ENCODE measurements around the gene SIMC1. TPM values are rescaled to one million over a fixed set of nuclear protein-coding genes. Genes with fewer than 3 reads are reported as not detected.
"Not testable (repeated sequence)": the region's sequence is repeated elsewhere in the genome, so short reads cannot be mapped to it uniquely, and the experiment has no call there.

SIMC1 gene
- total and polyA plus RNA-seq, 5 donors from 2014 or later = 6.1 to 21.1 (median 8.3) TPM

DNA sequence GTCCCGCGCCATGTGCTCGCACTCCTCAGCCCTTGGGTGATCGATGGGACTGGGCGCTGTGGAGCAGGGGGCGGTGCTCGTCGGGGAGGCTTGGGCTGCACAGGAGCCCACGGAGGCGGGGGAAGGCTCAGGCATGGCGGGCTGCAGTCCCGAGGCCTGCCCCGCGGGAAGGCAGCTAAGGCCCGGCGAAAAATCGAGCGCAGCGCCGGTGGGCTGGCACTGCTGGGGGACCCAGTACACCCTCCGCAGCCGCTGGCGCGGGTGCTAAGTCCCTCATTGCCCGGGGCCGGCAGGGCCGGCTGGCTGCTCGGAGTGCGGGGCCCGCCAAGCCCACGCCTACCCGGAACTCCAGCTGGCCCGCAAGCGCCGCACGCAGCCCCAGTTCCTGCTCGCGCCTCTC, 16.2 kb upstream of the SIMC1 start:
- H3K27me3 ChIP-seq (ENCODE audit: control insufficient read depth, insufficient read depth, low read length); H3K4me1 Mint-ChIP-seq; H3K27ac ChIP-seq (ENCODE audit: insufficient read depth, low read length, poor library complexity, severe bottlenecking); ATAC-seq (ENCODE audit: low read depth in 2 of 2); H3K4me3 ChIP-seq (ENCODE audit: low read depth, low read length); H3K27me3 Mint-ChIP-seq; H3K4me1 ChIP-seq (ENCODE audit: control insufficient read depth, insufficient read depth, low read length, poor library complexity, severe bottlenecking); H3K36me3 Mint-ChIP-seq; H3K4me3 Mint-ChIP-seq; H3K27ac Mint-ChIP-seq; H3K9me3 Mint-ChIP-seq; DNase-seq; H3K9me3 ChIP-seq (ENCODE audit: control insufficient read depth in 2 of 2, low read length in 2 of 2); H3K36me3 ChIP-seq (ENCODE audit: control insufficient read depth, insufficient read depth, low read length): not testable (repeated sequence)

GRCh38 chr5:176228358-176228757, 9.9 kb upstream of the SIMC1 start:
- H3K4me1 Mint-ChIP-seq; ATAC-seq (ENCODE audit: low read depth in 2 of 2): not testable (repeated sequence)

GRCh38 chr5:176233253-176233652, 5.0 kb upstream of the SIMC1 start:
- not testable (repeated sequence) for H3K36me3 Mint-ChIP-seq; H3K36me3 ChIP-seq (ENCODE audit: control insufficient read depth, insufficient read depth, low read length); H3K9me3 Mint-ChIP-seq; H3K4me3 ChIP-seq (ENCODE audit: low read depth, low read length); H3K27me3 ChIP-seq (ENCODE audit: control insufficient read depth, insufficient read depth, low read length); ATAC-seq (ENCODE audit: low read depth in 2 of 2); DNase-seq; H3K27me3 Mint-ChIP-seq; H3K4me1 ChIP-seq (ENCODE audit: control insufficient read depth, insufficient read depth, low read length, poor library complexity, severe bottlenecking); H3K4me1 Mint-ChIP-seq; H3K9me3 ChIP-seq (ENCODE audit: control insufficient read depth in 2 of 2, low read length in 2 of 2); H3K27ac Mint-ChIP-seq; H3K27ac ChIP-seq (ENCODE audit: insufficient read depth, low read length, poor library complexity, severe bottlenecking); H3K4me3 Mint-ChIP-seq

More at GRCh38 chr5:176228358-176228757, 9.9 kb upstream of the SIMC1 start:
- not testable (repeated sequence) for H3K27ac ChIP-seq (ENCODE audit: insufficient read depth, low read length, poor library complexity, severe bottlenecking); H3K36me3 Mint-ChIP-seq; H3K36me3 ChIP-seq (ENCODE audit: control insufficient read depth, insufficient read depth, low read length); DNase-seq; H3K4me3 Mint-ChIP-seq; H3K9me3 ChIP-seq (ENCODE audit: control insufficient read depth in 2 of 2, low read length in 2 of 2); H3K4me1 ChIP-seq (ENCODE audit: control insufficient read depth, insufficient read depth, low read length, poor library complexity, severe bottlenecking); H3K27me3 ChIP-seq (ENCODE audit: control insufficient read depth, insufficient read depth, low read length); H3K27me3 Mint-ChIP-seq; H3K27ac Mint-ChIP-seq; H3K4me3 ChIP-seq (ENCODE audit: low read depth, low read length); H3K9me3 Mint-ChIP-seq

- Mint-ChIP-seq H3K4me3 (peak overlapping the region in 3 of 4 donors; percentile 47 to 66 (median 54)), H3K27ac (peak overlapping the region in 1 of 3 donors; percentile 18)
- not testable (repeated sequence) for H3K4me1 ChIP-seq (ENCODE audit: control insufficient read depth, insufficient read depth, low read length, poor library complexity, severe bottlenecking); H3K27ac ChIP-seq (ENCODE audit: insufficient read depth, low read length, poor library complexity, severe bottlenecking); H3K4me3 ChIP-seq (ENCODE audit: low read depth, low read length); H3K9me3 Mint-ChIP-seq; H3K9me3 ChIP-seq (ENCODE audit: control insufficient read depth in 2 of 2, low read length in 2 of 2); H3K27me3 ChIP-seq (ENCODE audit: control insufficient read depth, insufficient read depth, low read length); H3K27me3 Mint-ChIP-seq; H3K36me3 Mint-ChIP-seq; H3K4me1 Mint-ChIP-seq; H3K36me3 ChIP-seq (ENCODE audit: control insufficient read depth, insufficient read depth, low read length)
- DNase-seq (peak in 2 of 3 donors; percentile 59 to 74), ATAC-seq (ENCODE audit: low read depth in 2 of 2) (peak; percentile 68)
Measured at GRCh38 chr5:176235155-176235554, 3.1 kb upstream of the SIMC1 start.

- not testable (repeated sequence) for H3K4me3 Mint-ChIP-seq; H3K36me3 Mint-ChIP-seq; H3K4me1 ChIP-seq (ENCODE audit: control insufficient read depth, insufficient read depth, low read length, poor library complexity, severe bottlenecking); H3K27ac Mint-ChIP-seq; H3K9me3 Mint-ChIP-seq; H3K27me3 Mint-ChIP-seq; H3K9me3 ChIP-seq (ENCODE audit: control insufficient read depth in 2 of 2, low read length in 2 of 2); DNase-seq; H3K36me3 ChIP-seq (ENCODE audit: control insufficient read depth, insufficient read depth, low read length); H3K4me3 ChIP-seq (ENCODE audit: low read depth, low read length); H3K27ac ChIP-seq (ENCODE audit: insufficient read depth, low read length, poor library complexity, severe bottlenecking); H3K27me3 ChIP-seq (ENCODE audit: control insufficient read depth, insufficient read depth, low read length)
- ATAC-seq (ENCODE audit: low read depth in 2 of 2) = peak; percentile 25 to 33
- H3K4me1 Mint-ChIP-seq = peaks cover 0 to 11% (median 6%) of the 10 kb centered on the region in 4 donors
Measured at GRCh38 chr5:176238645-176239283, 540 bp downstream of the SIMC1 start.

- H3K36me3 Mint-ChIP-seq; H3K4me1 ChIP-seq (ENCODE audit: control insufficient read depth, insufficient read depth, low read length, poor library complexity, severe bottlenecking); H3K9me3 ChIP-seq (ENCODE audit: control insufficient read depth in 2 of 2, low read length in 2 of 2); H3K4me3 Mint-ChIP-seq; H3K27me3 ChIP-seq (ENCODE audit: control insufficient read depth, insufficient read depth, low read length); H3K27ac ChIP-seq (ENCODE audit: insufficient read depth, low read length, poor library complexity, severe bottlenecking); H3K27ac Mint-ChIP-seq; H3K9me3 Mint-ChIP-seq; H3K27me3 Mint-ChIP-seq; H3K36me3 ChIP-seq (ENCODE audit: control insufficient read depth, insufficient read depth, low read length); DNase-seq; ATAC-seq (ENCODE audit: low read depth in 2 of 2); H3K4me3 ChIP-seq (ENCODE audit: low read depth, low read length): not testable (repeated sequence)
- peaks cover 0 to 12% (median 6%) of the 10 kb centered on the region in 4 donors for H3K4me1 Mint-ChIP-seq
Measured at GRCh38 chr5:176239304-176239703, 1.1 kb downstream of the SIMC1 start.

DNA sequence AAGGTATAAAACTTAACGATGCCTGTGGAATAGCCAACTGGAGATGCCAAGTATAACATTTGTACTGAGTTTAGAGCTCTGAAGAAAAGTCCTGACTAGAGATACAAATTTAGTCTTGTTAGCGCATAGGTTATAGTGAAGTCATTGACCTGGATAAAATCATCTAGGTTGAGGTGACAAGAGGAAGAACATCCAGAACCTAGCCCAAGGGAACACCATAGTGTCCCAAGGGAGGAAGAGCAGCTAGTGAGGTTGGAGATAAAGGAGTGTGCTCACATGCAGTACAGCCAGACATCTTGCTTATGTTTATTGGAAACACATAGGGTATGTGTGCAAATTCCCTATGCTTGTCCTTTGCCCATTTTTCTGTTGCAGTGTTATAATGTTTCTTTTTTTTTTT, 6.1 kb downstream of the SIMC1 start:
- H3K27me3 ChIP-seq (ENCODE audit: control insufficient read depth, insufficient read depth, low read length); H3K9me3 ChIP-seq (ENCODE audit: control insufficient read depth in 2 of 2, low read length in 2 of 2); H3K9me3 Mint-ChIP-seq; ATAC-seq (ENCODE audit: low read depth in 2 of 2); H3K36me3 ChIP-seq (ENCODE audit: control insufficient read depth, insufficient read depth, low read length); H3K36me3 Mint-ChIP-seq; H3K27ac ChIP-seq (ENCODE audit: insufficient read depth, low read length, poor library complexity, severe bottlenecking); DNase-seq; H3K4me3 ChIP-seq (ENCODE audit: low read depth, low read length); H3K27ac Mint-ChIP-seq; H3K27me3 Mint-ChIP-seq; H3K4me3 Mint-ChIP-seq; H3K4me1 ChIP-seq (ENCODE audit: control insufficient read depth, insufficient read depth, low read length, poor library complexity, severe bottlenecking): not testable (repeated sequence)
- peaks cover 0 to 12% (median 4%) of the 10 kb centered on the region in 4 donors for H3K4me1 Mint-ChIP-seq

DNA sequence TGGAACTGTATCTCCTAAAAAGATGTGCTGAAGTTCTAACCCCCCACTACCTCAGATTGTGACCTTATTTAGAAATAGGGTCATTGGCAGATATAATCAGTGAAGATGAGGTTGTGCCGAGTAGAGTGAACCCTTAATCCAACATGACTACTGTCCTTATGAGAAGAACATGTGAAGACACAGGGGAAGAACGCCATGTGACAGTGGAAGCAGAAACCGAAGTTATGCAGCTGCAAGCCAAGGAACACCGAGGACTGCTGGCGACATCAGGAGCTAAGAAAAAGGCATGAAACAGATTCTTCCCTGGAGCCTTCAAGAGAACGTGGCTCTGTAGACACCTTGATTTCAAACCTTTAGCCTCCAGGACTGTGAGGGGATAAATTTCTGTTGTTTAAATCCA, 6.8 kb downstream of the SIMC1 start:
- not testable (repeated sequence) for H3K27me3 Mint-ChIP-seq

More for the DNA sequence above, 6.8 kb downstream of the SIMC1 start:
- peaks cover 0 to 13% (median 4%) of the 10 kb centered on the region in 4 donors for H3K4me1 Mint-ChIP-seq
- not testable (repeated sequence) for H3K4me3 Mint-ChIP-seq; H3K9me3 ChIP-seq (ENCODE audit: control insufficient read depth in 2 of 2, low read length in 2 of 2); H3K27ac Mint-ChIP-seq; H3K4me1 ChIP-seq (ENCODE audit: control insufficient read depth, insufficient read depth, low read length, poor library complexity, severe bottlenecking); H3K27ac ChIP-seq (ENCODE audit: insufficient read depth, low read length, poor library complexity, severe bottlenecking); ATAC-seq (ENCODE audit: low read depth in 2 of 2); H3K27me3 ChIP-seq (ENCODE audit: control insufficient read depth, insufficient read depth, low read length); H3K9me3 Mint-ChIP-seq; H3K36me3 ChIP-seq (ENCODE audit: control insufficient read depth, insufficient read depth, low read length); DNase-seq; H3K36me3 Mint-ChIP-seq; H3K4me3 ChIP-seq (ENCODE audit: low read depth, low read length)

Measured in CD4-positive, CD25-positive, alpha-beta regulatory T cell (primary cell).